GM04503 (cell line): ENCODE results near the gene SAPCD2.
"Not testable (repeated sequence)": the region's sequence is repeated elsewhere in the genome, so short reads cannot be mapped to it uniquely, and the experiment has no call there.

Source experiments
- DNase-seq: peaks from one replicate; pipeline ENCODE4 v3.0.0-alpha.2; 2012; ENCODE audit warnings: low read depth

Gene SAPCD2

GRCh38 chr9:137064880-137065164, 5.5 kb downstream of the SAPCD2 start:
- DNase-seq, result no peak

GRCh38 chr9:137064027-137064879, 6.1 kb downstream of the SAPCD2 start:
- no peak for DNase-seq

- no peak for DNase-seq
Observed at GRCh38 chr9:137063311-137064026, 6.9 kb downstream of the SAPCD2 start.

- not testable (repeated sequence) for DNase-seq
Observed at GRCh38 chr9:137062798-137063197, 7.6 kb downstream of the SAPCD2 start.

GRCh38 chr9:137062384-137062783, 8.0 kb downstream of the SAPCD2 start:
- DNase-seq, result no peak

GRCh38 chr9:137058521-137059234, 11.7 kb downstream of the SAPCD2 start:
- no peak for DNase-seq

- DNase-seq, result no peak
Observed at GRCh38 chr9:137057545-137057944, 12.8 kb downstream of the SAPCD2 start.

- no peak for DNase-seq
Observed at GRCh38 chr9:137056739-137057415, 13.5 kb downstream of the SAPCD2 start.

GRCh38 chr9:137055385-137056364, 14.7 kb downstream of the SAPCD2 start:
- no peak for DNase-seq

GRCh38 chr9:137054932-137055384, 15.4 kb downstream of the SAPCD2 start:
- no peak for DNase-seq

- DNase-seq, result no peak
Observed at GRCh38 chr9:137053944-137054931, 16.1 kb downstream of the SAPCD2 start, which contains the start of gene ENTPD2. Gene ENTPD2 (minus strand): TSS chr9:137054061. CDS start chr9:137053997, 64 bp downstream.

- DNase-seq, result no peak
Observed at GRCh38 chr9:137052998-137053943, 17.1 kb downstream of the SAPCD2 start.

GRCh38 chr9:137052293-137052692, 18.1 kb downstream of the SAPCD2 start:
- DNase-seq, result no peak

- DNase-seq, result no peak
Observed at GRCh38 chr9:137051145-137051724, 19.1 kb downstream of the SAPCD2 start.

- DNase-seq, result no peak
Observed at GRCh38 chr9:137050570-137050969, 19.8 kb downstream of the SAPCD2 start.

GRCh38 chr9:137049544-137050449, 20.6 kb downstream of the SAPCD2 start:
- DNase-seq, result no peak
